ENCODE measurements around the gene HMMR. TPM values are rescaled to one million over a fixed set of nuclear protein-coding genes. Genes with fewer than 3 reads are reported as not detected.

Gene HMMR
- total and polyA plus RNA-seq, 2 donors (not counting 1 experiment from before 2014, with no cell fraction given), result 0.34 to 1.6 TPM

DNA sequence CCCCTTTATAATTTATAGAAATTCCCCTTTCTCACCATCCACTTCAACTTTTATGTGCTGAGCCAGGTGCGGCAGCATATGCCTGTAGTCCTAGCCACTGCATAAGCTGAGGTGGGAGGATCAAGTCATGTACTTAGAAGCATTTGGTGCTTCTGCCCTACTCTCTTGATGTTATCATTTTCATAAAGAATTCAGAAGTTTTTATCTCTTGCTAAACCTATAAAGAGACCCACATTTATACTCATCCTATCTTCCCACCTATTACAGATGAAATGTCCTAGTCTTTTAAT is 18.5 kb downstream of the HMMR start:
- Histone ChIP-seq H3K27ac (ENCODE audit: low read length in 2 of 2) (no peak overlapping the region), H4K20me1 (ENCODE audit: control insufficient read depth, insufficient read depth, low read length, poor library complexity, severe bottlenecking) (no peaks in the 10 kb centered on the region), H3K36me3 (replicated peaks in 1 of 2; ENCODE audit: control extremely low read depth in 1 of 2, control insufficient read depth in 1 of 2, extremely low read depth in 1 of 2, insufficient read depth in 2 of 2, low read length in 1 of 2) (no peaks in the 10 kb centered on the region), H3K79me2 (ENCODE audit: control insufficient read depth, insufficient read depth, low read length) (no peaks in the 10 kb centered on the region), H3K4me1 (ENCODE audit: control insufficient read depth in 2 of 2, insufficient read depth in 2 of 2, low read length in 2 of 2) (no peaks in the 10 kb centered on the region), H3K4me2 (replicated peaks; ENCODE audit: low read depth, low read length, poor library complexity, severe bottlenecking) (no peak overlapping the region), H2AFZ (ENCODE audit: insufficient read depth, low read depth, low read length, poor library complexity, severe bottlenecking) (no peak overlapping the region), H3K9me3 (ENCODE audit: control extremely low read depth in 1 of 3, control insufficient read depth in 2 of 3, insufficient read depth in 1 of 3, low read length in 2 of 3) (no peaks in the 10 kb centered on the region), H3K9ac (ENCODE audit: low read length) (no peak overlapping the region), H3K27me3 (replicated peaks in 1 of 4; ENCODE audit: control extremely low read depth in 1 of 4, control insufficient read depth in 3 of 4, insufficient read depth in 4 of 4, low read length in 3 of 4) (no peaks in the 10 kb centered on the region), H3K4me3 (ENCODE audit: control extremely low read depth in 1 of 5, extremely low read depth in 1 of 5, insufficient read depth in 1 of 5, low read depth in 2 of 5, low read length in 4 of 5) (no peak overlapping the region)
- POLR2A ChIA-PET, result no interaction called here
- intact Hi-C loops (cut with micrococcal nuclease), result loop anchor here (10.0 kb wide), 1 partner anchor 1026 kb away; no protein-coding TSS in a partner anchor
- Mint-ChIP-seq H3K4me1 (no peaks in the 10 kb centered on the region), H3K27ac (no peak overlapping the region), H3K4me3 (no peak overlapping the region), H3K9me3 (ENCODE audit: insufficient read depth) (peaks cover 3% of the 10 kb centered on the region), H3K27me3 (no peaks in the 10 kb centered on the region)
- no CpG with 5 or more reads among the region's 1 CpG for WGBS (ENCODE audit: insufficient coverage)
- CTCF ChIA-PET, result no interaction called here
- ATAC-seq (ENCODE audit: low read depth), result no peak
- TF ChIP-seq EZH2 (IDR thresholded peaks at IDR 0.05; ENCODE audit: borderline replicate concordance, insufficient read depth, low read depth, low read length, poor library complexity, severe bottlenecking), result no peak
- TF ChIP-seq, protein P1, sequence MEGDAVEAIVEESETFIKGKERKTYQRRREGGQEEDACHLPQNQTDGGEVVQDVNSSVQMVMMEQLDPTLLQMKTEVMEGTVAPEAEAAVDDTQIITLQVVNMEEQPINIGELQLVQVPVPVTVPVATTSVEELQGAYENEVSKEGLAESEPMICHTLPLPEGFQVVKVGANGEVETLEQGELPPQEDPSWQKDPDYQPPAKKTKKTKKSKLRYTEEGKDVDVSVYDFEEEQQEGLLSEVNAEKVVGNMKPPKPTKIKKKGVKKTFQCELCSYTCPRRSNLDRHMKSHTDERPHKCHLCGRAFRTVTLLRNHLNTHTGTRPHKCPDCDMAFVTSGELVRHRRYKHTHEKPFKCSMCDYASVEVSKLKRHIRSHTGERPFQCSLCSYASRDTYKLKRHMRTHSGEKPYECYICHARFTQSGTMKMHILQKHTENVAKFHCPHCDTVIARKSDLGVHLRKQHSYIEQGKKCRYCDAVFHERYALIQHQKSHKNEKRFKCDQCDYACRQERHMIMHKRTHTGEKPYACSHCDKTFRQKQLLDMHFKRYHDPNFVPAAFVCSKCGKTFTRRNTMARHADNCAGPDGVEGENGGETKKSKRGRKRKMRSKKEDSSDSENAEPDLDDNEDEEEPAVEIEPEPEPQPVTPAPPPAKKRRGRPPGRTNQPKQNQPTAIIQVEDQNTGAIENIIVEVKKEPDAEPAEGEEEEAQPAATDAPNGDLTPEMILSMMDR (IDR thresholded peaks at IDR 0.05), result no peak
- DNase-seq, result no peak

DNA sequence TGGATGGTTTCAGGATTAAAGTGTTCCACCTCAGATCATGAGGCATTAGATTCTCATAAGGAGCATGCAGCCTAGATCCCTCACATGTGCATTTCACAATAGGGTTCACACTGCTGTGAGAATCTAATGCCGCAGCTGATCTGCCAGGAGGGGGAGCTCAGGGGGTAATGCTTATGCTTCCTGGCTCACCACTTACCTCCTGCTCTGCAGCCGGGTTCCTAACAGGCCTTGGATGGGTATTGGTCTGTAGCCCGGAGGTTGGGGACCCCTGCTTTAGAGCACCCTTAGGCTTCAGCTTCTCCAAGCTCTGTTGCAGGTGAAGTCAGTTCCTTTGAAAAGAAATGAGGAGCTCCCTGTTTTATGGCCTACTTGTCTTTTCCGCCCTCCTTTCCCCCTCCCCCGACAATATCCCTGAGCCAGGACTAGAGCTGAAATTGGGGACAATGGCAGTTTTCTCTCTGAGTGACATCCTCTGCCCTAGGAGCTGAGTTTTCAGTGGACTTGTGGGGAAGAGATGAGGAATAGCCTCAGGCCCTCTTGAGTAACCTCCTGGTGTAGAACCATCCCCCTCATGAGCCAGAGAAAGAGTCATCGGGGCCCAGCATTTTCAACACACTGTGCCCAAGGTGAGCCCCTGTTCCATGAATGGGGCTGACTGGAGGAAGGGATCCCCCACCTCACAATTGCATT is 28.8 kb downstream of the HMMR start:
- no peaks in the 10 kb centered on the region for H3K4me1 Mint-ChIP-seq
- TF ChIP-seq EZH2 (IDR thresholded peaks at IDR 0.05; ENCODE audit: borderline replicate concordance, insufficient read depth, low read depth, low read length, poor library complexity, severe bottlenecking), result no peak
- TF ChIP-seq, protein P1 (IDR thresholded peaks at IDR 0.05), result no peak
- WGBS (ENCODE audit: insufficient coverage), result 87% methylated on average over 3 of the region's 6 CpGs
- Histone ChIP-seq H3K4me2 (replicated peaks; ENCODE audit: low read depth, low read length, poor library complexity, severe bottlenecking) (no peak overlapping the region), H3K4me1 (ENCODE audit: control insufficient read depth in 2 of 2, insufficient read depth in 2 of 2, low read length in 2 of 2) (no peaks in the 10 kb centered on the region), H2AFZ (ENCODE audit: insufficient read depth, low read depth, low read length, poor library complexity, severe bottlenecking) (no peak overlapping the region), H3K9ac (ENCODE audit: low read length) (no peak overlapping the region), H3K79me2 (ENCODE audit: control insufficient read depth, insufficient read depth, low read length) (no peaks in the 10 kb centered on the region), H3K4me3 (ENCODE audit: control extremely low read depth in 1 of 5, extremely low read depth in 1 of 5, insufficient read depth in 1 of 5, low read depth in 2 of 5, low read length in 4 of 5) (no peak overlapping the region), H4K20me1 (ENCODE audit: control insufficient read depth, insufficient read depth, low read length, poor library complexity, severe bottlenecking) (no peaks in the 10 kb centered on the region), H3K9me3 (ENCODE audit: control extremely low read depth in 1 of 3, control insufficient read depth in 2 of 3, insufficient read depth in 1 of 3, low read length in 2 of 3) (no peaks in the 10 kb centered on the region), H3K36me3 (replicated peaks in 1 of 2; ENCODE audit: control extremely low read depth in 1 of 2, control insufficient read depth in 1 of 2, extremely low read depth in 1 of 2, insufficient read depth in 2 of 2, low read length in 1 of 2) (no peaks in the 10 kb centered on the region), H3K27me3 (replicated peaks in 1 of 4; ENCODE audit: control extremely low read depth in 1 of 4, control insufficient read depth in 3 of 4, insufficient read depth in 4 of 4, low read length in 3 of 4) (no peaks in the 10 kb centered on the region), H3K27ac (ENCODE audit: low read length in 2 of 2) (no peak overlapping the region)
- ChIA-PET CTCF (interaction anchor here (0.9 to 2.4 kb wide), 4 partner anchors 9 to 72 kb away, joined by 3 to 9 read pairs (median 4); no protein-coding TSS in a partner anchor), POLR2A (no interaction called here)
- H3K9me3 Mint-ChIP-seq (ENCODE audit: insufficient read depth), result no peaks in the 10 kb centered on the region
- H3K27ac Mint-ChIP-seq, result no peak overlapping the region
- ATAC-seq (ENCODE audit: low read depth) (no peak), DNase-seq (no peak)
- intact Hi-C loops (cut with micrococcal nuclease), result no loop called here
- H3K27me3 Mint-ChIP-seq, result no peaks in the 10 kb centered on the region
- no peak overlapping the region for H3K4me3 Mint-ChIP-seq
